Hematopoietic multipotent progenitor cell treated with erythropoietin and hydrocortisone succinate and interleukin-3 and kit ligand, for 17 days (in vitro differentiated cells): ENCODE data around the gene PYGB.
"Not testable (repeated sequence)": the region's sequence is repeated elsewhere in the genome, so short reads cannot be mapped to it uniquely, and the experiment has no call there.

Experiments
- DNase-seq: peaks from one replicate; pipeline ENCODE4 v3.0.0-alpha.2; 2015; ENCODE audit warnings: low spot score

Gene PYGB

DNA sequence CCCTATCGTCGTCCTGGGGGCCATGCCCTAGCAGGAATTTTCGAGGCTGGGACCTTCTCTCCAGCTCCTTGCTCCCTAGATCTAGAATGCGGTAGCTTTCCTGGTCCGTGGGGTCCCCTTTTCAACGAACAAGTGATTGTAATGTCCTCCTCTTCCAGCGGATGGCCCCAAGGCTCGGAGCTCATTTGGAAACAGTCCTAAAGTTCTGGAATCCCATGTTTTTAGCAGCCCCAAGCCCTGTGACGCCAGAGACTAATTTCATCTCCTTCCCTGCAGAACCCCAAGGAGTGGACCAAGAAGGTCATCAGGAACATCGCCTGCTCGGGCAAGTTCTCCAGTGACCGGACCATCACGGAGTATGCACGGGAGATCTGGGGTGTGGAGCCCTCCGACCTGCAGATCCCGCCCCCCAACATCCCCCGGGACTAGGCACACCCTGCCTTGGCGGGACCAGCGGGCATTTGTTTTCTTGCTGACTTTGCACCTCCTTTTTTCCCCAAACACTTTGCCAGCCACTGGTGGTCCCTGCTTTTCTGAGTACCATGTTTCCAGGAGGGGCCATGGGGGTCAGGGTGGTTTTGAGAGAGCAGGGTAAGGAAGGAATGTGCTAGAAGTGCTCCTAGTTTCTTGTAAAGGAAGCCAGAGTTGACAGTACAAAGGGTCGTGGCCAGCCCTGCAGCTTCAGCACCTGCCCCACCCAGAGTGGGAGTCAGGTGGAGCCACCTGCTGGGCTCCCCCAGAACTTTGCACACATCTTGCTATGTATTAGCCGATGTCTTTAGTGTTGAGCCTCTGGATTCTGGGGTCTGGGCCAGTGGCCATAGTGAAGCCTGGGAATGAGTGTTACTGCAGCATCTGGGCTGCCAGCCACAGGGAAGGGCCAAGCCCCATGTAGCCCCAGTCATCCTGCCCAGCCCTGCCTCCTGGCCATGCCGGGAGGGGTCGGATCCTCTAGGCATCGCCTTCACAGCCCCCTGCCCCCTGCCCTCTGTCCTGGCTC is 48.5 kb downstream of the PYGB start:
- no peak for DNase-seq

DNA sequence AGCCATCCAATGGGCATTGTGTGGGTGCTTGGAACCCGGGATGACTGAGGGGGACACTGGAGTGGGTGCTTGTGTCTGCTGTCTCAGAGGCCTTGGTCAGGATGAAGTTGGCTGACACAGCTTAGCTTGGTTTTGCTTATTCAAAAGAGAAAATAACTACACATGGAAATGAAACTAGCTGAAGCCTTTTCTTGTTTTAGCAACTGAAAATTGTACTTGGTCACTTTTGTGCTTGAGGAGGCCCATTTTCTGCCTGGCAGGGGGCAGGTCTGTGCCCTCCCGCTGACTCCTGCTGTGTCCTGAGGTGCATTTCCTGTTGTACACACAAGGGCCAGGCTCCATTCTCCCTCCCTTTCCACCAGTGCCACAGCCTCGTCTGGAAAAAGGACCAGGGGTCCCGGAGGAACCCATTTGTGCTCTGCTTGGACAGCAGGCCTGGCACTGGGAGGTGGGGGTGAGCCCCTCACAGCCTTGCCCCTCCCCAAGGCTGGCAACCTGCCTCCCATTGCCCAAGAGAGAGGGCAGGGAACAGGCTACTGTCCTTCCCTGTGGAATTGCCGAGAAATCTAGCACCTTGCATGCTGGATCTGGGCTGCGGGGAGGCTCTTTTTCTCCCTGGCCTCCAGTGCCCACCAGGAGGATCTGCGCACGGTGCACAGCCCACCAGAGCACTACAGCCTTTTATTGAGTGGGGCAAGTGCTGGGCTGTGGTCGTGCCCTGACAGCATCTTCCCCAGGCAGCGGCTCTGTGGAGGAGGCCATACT is 49.4 kb downstream of the PYGB start:
- DNase-seq: no peak

DNA sequence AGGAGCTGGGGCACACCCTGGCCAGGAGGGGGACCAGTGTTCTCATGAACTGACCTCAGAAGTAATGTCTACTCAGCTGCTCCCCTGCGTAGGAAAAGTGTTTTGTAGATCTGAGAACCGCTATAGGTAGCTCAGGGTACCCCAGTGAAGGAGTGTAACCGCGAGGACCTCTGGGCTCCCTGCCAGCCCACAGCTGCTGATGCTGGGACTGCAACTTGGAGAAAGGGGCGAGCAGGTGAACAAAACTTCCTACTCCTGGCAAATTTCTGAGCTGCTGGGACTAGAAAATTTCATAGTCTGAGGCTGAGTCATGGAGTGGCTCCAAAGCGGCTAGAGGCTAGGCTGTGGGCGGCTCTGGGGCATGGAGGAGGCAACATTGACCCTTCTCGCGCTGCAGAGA is 51.9 kb downstream of the PYGB start:
- DNase-seq: no peak

DNA sequence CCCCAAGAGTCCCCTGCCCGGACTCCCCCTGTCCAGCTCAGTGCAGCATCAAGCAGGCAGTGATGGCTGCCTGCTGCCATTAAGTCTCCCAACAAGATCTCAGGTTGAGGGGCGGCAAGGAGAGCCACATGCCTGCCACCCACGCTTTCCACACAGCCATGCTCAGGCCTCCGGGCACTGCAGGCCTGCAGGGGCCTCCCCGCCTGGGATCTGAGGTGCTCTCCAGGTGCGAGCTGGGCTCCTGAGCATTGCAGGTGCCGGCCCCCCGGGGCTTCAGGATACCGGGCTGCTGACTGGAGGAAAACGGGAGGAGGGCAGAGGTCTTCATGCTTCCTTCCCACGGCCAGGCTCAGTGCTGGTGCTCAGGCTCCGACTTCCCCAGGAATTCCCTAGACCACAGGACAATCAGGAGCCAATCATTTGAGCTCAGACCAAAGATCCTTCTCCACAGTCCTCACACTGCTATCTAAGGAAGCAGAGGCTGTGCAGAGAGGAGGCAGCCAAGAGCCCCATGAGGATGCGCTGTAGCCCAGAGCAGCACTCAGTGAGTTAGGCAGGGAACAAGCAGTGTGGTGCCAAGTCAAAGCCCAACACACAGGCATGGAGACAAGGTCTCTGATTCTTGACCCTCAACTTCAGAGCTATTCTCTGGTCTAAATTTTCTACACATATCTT is 52.7 kb downstream of the PYGB start:
- DNase-seq: no peak

DNA sequence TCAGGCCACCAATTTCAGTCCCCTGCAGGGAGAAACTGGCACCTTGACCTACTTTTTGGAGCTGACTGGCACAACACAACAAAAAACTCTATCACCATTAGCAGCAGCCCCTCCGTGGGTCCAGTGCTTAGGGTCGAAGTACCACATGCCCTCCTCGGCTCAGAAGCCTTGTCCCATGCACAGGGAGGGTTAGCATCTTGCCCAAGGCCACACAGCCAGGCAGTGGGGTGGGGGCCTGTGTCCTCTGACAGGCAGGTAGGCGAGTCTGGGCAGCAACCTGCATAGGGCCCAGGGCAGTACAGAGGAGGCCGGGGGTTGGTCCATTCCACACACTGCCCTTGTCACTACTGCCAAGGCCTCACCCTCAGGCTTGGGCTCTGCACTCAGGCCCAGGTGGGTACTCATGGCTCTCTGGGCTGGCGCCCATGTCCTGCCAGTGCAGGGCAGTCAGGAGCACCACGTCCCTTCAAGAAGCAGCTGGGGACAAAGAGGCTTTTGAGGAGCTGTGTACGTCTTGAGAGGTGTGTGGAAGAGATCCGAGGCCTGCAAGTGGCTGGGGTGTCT is 53.6 kb downstream of the PYGB start:
- DNase-seq: no peak

DNA sequence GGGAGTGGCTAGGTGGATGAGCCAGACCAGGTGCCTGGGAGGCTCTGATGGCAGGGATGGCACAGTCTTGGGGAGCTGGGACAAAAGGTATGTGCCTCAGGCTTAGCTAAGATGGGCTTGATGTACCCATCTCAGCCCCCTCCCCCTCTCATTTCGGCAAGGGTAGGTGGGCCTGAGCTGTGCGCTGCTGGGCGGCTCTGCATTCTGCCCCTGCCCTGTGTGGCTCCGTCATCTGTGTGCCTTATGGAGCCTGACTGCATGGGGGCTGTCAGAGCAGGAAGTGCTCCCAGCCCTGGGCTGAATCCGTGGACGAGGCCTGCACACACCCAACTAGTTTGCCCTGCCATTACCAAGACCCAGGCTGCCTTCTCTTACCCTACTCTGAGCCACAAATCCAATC is 54.7 kb downstream of the PYGB start:
- DNase-seq: no peak

DNA sequence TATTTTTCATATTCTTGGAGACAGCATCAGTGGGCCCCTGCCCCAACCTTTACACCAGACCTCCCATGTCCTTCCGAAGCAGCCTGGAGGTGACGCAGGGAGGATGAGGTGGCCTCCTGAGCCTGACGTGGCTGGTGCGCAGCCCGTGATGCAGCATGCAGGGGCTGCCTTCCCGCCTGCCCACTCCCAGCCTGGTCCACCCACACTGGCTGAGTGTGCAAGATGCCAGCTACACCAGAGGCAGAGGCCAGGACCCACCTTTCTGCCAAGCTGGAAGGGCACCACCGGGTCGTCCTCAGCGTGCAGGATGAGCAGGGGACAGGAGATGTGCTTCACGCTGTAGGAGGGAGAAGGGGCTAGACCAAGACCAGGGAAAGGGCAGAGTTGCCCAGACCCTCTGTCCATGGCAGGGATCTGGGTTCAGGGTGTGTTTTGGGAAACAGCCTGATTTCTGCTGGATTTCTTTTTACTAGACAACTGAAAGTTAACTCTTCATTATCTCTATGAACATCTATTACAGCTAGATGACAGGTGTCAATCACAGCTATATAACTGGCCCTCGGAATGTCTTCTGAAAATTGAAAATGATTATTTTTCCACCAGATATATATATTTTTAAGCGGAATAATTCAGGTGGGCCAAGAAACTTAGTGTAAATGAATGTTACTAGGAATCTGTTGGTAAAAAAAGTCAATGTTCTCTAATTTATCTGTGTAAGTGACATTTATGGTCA is 55.6 kb downstream of the PYGB start:
- no peak for DNase-seq

DNA sequence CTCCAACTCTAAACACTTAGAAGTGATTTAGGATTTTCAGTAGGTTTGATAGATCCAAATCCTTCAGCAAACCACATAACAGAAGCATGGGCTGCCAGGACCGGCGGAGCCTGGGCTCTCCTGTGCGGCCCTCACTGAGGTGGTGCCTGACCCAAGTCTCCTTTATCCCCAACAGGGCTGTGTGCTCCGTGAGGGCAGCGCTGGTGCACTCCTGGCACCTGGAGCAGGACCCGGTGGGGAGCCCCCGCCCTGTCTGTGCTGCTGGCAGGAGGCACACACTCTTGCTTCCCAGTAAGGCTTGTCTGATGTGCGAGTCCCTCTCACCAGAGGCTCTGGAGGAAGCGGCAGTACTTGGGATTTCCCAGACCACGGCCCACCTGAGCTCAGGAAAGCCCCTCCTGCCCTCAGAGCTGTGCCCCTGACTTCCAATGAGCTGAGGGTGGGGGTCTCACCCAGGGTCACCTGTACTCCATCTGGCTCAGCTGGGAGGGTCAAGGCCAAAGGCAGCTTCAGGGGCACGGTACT is 56.2 kb downstream of the PYGB start:
- no peak for DNase-seq

DNA sequence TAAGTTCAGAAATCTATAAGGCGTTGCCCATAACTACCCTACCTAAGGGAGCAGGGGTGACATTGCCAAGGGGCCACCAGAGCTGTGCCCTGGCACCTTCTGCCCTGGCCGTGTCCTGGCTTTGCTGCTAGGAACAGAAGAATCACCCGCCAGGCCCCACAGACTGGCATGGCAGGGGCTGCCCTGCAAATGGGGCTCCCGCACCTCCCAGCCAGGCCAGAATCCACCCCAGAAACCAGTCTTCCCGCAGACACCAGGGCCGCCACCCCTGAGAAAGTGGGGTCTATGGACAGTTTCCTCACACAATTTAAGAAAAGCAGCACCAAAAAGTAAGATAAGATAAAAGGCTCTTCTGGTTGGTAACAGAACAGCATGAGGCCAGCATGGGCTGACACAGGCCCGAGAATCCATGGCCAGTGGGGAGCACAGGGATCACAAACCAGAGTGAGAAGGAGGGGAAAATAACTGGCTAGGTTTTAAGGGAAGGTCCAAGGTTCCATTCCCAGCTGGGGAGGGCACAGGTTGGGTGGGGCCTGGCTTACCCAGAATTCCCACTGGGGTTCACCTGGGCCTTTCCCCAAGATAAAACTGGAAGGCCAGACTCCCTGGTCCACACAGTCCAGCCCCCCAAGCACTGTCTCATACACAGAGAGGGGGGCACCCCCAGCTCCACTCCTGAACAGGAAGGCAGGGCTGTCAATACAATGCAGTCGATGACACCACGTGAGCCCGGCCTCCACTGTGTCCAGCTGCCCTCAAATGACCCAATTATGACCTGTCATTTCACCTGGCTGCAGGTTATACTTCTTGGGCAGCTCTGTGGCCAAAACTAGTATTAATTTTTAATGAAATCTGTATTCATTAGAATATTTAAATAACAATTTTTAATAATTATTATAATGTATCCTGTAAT is 59.4 kb downstream of the PYGB start:
- DNase-seq: no peak

DNA sequence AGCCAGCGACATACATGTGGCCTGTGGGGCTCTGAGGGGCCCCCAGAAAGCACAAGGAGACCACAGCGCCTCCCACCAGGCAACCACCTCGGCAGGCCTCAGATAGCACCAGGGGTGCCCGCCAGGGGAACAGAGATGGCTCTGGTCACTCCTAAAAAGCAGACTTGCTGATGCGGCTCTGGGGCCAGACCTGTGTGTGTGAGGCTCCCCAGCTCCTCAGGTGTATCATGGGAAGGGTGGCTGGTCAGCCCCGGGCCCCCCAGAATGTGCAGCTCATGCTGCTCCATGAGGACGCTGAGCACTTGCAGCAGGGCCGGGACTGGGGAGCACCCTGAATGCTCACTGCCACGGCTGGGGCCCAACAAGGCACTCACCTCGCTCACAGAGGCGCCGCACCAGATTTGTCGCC is 60.2 kb downstream of the PYGB start:
- no peak for DNase-seq

DNA sequence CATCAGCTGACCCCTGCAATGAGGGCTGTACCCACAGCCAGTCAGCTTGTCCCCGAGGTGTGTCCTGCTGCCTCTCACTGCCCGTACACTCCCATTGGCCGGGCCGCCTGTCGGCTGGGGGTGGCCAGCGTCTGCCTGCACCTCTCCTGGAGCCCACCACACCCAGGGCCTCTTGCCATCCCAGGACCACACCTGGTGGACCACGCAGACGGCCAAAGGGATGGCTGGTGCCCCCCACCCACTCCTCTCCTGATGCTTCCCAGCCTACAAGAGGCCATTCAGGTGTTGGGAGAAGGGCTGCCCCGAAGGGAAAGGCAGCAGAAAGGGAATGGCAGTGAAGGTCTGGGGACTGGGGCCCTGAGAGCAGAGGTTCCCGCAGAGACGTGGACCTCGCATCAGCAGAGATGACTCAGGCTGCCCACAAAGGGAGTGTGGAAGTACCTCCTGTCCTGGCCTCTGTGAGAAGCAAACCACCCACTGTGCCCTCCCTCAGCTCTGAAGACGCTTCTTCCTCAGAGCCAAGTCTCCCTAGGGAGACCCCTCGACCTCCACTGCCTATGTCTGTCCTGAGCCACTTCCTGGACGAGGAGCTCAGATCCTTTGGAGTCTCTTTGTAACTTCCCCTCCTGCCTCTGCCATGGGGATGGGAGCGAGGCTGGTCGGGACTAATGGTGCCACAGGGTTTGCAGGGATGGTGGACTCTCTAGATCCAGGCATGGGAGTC is 60.9 kb downstream of the PYGB start:
- DNase-seq: no peak

DNA sequence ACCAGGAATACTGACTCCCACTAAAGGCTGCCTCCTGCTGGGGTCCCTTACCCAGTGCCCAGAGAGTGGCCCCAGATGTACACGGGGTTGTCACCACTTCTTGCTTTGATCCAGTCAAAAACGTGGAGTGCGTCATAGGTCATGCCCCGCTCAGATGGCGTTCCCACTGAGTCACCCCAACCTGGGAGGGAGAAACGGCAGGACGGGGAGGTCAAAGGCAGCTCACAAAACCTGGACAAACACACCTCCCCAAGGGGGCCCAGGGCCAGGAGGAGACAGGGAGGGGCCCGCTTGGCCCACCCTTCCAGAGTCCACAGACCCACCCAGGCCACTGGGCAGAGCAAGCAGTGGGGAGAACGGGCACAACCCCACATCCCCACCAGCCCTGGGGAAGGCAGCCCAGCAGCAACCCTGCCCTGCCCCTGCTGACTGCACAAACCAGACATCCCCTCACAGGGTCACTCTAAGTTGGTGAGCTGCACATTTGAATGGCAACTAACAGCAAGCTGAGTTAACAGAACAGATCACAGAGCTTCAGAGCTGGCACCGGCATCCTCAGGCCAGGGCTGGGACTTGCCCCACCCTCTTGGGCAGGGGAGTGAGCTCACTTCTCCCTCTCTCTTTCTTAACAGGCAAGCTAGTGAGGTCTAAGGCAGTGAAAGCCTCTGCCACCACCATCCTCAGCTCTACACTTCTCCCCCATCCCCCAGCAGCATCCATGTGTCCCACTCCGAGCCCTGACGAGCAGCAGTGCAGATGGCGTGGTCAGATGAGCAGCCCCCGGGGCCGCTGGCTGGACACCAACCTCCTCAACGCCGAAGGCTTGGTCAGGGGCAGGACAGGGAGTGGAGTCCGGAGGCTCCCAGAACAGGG is 61.7 kb downstream of the PYGB start:
- no peak for DNase-seq

DNA sequence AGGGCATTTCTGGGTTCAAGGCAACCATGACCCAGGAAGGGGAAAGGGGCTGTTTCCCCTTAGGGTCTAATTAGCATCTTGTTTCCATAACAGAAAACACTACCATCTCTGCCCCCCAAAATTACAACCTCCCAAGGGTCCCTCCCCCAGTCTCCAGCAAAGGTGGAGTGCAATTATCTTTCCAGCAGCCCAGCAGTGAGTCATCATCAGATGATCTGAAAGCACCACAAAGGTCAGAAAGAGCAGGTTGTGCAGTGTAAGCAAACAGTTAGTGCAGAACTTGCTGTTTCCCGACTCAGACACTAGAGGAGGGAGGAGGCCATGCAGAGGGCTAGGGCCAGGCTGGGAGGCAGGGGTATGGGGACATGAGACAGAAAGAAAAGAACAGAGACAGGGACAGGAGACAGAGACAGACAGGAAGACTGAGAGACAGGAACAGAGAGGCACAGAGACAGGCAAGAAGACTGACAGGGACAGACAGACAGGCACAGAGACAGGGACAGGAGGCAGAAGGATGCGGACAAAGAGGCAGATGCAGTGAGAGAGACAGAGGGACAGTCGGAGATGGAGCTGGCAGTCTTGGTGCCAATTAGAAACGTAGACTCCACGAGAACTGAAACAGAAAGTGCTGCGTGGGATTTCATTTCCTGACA is 62.5 kb downstream of the PYGB start:
- no peak for DNase-seq

DNA sequence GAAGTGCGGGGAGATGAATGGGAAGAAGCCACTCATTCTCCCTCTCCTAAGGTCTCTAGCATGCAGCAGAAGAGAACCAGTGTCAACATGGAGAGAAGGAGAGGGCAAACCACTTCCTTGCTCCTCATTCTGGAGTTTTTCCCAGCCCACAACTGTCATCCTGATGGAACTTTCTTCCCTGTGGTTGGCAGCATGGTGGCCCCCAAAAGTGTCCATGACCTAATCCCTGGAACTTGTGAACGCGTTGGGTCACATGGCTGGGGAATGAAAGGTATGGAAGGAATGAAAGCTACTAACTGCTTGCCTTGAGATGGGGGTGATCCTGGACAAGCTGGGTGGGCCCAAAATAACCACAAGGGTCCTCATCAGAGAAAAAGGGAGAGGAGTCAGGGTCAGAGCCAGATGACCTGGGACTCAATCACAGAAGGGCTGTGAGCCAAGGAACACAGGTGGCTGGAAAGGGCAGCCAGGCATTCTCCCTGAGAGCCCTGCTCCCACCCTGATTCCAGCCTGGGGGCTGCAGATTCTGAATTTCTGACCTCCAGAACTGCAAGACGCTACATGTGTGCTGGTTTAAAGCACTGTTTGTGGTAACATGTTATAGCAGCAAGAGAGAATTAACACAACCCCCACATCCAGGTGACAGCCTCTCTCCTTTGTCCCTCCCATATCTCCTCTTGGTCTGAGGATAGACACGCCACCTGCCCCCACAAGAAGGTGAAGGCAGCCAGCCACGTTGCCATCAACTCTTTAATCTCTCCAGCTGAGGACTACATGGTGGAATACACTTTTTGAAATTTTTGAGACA is 63.2 kb downstream of the PYGB start:
- DNase-seq: no peak

DNA sequence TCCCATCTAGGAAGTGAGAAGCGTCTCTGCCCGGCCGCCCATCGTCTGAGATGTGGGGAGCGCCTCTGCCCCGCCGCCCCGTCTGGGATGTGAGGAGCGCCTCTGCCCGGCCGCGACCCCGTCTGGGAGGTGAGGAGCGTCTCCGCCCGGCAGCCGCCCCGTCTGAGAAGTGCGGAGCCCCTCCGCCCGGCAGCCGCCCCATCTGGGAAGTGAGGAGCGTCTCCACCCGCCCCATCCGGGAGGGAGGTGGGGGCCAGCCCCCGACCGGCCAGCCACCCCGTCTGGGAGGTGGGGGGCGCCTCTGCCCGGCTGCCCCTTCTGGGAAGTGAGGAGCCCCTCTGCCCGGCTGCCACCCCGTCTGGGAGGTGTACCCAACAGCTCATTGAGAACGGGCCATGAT is 64.8 kb downstream of the PYGB start:
- DNase-seq: not testable (repeated sequence)

DNA sequence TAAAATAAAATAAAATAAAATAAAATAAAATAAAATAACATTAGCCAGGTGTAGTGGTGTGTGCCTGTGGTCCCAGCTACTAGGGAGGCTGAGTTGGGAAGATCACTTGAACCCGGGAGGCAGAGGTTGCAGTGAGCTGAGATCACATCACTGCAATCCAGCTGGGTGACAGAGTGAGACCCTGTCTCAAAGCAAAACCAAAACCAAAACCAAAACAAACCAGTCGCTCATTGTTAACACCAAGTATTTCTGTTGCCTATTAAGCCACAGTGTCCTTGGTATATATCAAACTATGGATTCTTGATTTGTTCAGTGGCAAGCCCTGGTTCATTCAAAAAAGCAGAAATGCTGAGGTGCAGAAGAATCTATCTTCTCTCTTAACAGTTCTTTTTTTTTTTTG is 65.7 kb downstream of the PYGB start:
- DNase-seq: no peak
